GM23338 (cell line): ENCODE measurements around the gene NAPSA. TPM values are rescaled to one million over a fixed set of nuclear protein-coding genes. Genes with fewer than 3 reads are reported as not detected.

Experiments used
- ATAC-seq: fragments of 200-7000 bp; cut with Tn5 transposase; 3 replicates; pipeline ENCODE4 v1.9.1; 2020
- DNase-seq: peaks from one replicate; pipeline ENCODE4 v3.0.0-alpha.2; 2015; ENCODE audit warnings: low spot score
- H2AFZ ChIP-seq: fragments of 200-600 bp; sonication (generic); 2 replicates; pipeline ENCODE4 v1.8.0; 2016; ENCODE audit warnings: antibody characterized with exemption, mild to moderate bottlenecking, moderate library complexity
- H3F3A ChIP-seq: fragments of 200-600 bp; sonication (generic); replicated peaks from 2 replicates; pipeline ENCODE4 v1.8.0; 2017; ENCODE audit warnings: antibody characterized with exemption, mixed run types, low read depth
- H3K27ac ChIP-seq: fragments of 200-600 bp; sonication (generic); 2 replicates; pipeline ENCODE4 v1.6.1; 2016; ENCODE audit warnings: low read depth
- H3K27me3 ChIP-seq: fragments of 200-600 bp; sonication (generic); 2 replicates; pipeline ENCODE4 v1.8.0; 2016; ENCODE audit warnings: mild to moderate bottlenecking, mixed run types, moderate library complexity; ENCODE audit not compliant: insufficient read depth
- H3K36me3 ChIP-seq: fragments of 200-600 bp; sonication (generic); 2 replicates; pipeline ENCODE4 v1.8.0; 2016; ENCODE audit warnings: mild to moderate bottlenecking; ENCODE audit not compliant: insufficient read depth
- H3K4me1 ChIP-seq: fragments of 200-600 bp; sonication (generic); 2 replicates; pipeline ENCODE4 v1.8.0; 2016; ENCODE audit warnings: mild to moderate bottlenecking, moderate library complexity; ENCODE audit not compliant: insufficient read depth
- H3K4me2 ChIP-seq: fragments of 200-600 bp; sonication (generic); 2 replicates; pipeline ENCODE4 v1.7.1; 2017; ENCODE audit warnings: mixed run types
- H3K4me3 ChIP-seq: fragments of 200-600 bp; sonication (generic); 2 replicates; pipeline ENCODE4 v1.6.1; 2016; ENCODE audit warnings: mixed run types
- H3K79me2 ChIP-seq: fragments of 200-600 bp; sonication (generic); replicated peaks from 2 replicates; pipeline ENCODE4 v1.8.0; 2017; ENCODE audit warnings: mild to moderate bottlenecking; ENCODE audit not compliant: insufficient read depth
- H3K9me2 ChIP-seq: fragments of 200-600 bp; sonication (generic); 2 replicates; pipeline ENCODE4 v1.8.0; 2017; ENCODE audit not compliant: insufficient read depth
- H4K20me1 ChIP-seq: fragments of 200-600 bp; sonication (generic); replicated peaks from 2 replicates; pipeline ENCODE4 v1.8.0; 2017; ENCODE audit warnings: mild to moderate bottlenecking; ENCODE audit not compliant: insufficient read depth
- H3K27ac Mint-ChIP-seq: 2 replicates; pipeline ENCODE4 v1.8.0; 2020; ENCODE audit warnings: inconsistent platforms, mild to moderate bottlenecking, moderate library complexity, mixed read lengths
- H3K27me3 Mint-ChIP-seq: 3 replicates; pipeline ENCODE4 v1.8.0; 2022; ENCODE audit warnings: low read depth, mild to moderate bottlenecking, moderate library complexity, mixed read lengths, inconsistent platforms; ENCODE audit not compliant: insufficient read depth, poor library complexity
- H3K36me3 Mint-ChIP-seq: 3 replicates; pipeline ENCODE4 v1.8.0; 2021; ENCODE audit warnings: low read depth, mild to moderate bottlenecking, inconsistent platforms, moderate library complexity, mixed read lengths
- H3K4me1 Mint-ChIP-seq: 3 replicates; pipeline ENCODE4 v1.8.0; 2020; ENCODE audit warnings: mild to moderate bottlenecking, inconsistent platforms, mixed read lengths
- H3K4me3 Mint-ChIP-seq: 3 replicates; pipeline ENCODE4 v1.8.0; 2021; ENCODE audit warnings: moderate library complexity, mild to moderate bottlenecking, inconsistent platforms, mixed read lengths
- H3K9me3 Mint-ChIP-seq: 3 replicates; pipeline ENCODE4 v1.8.0; 2020; ENCODE audit warnings: moderate library complexity, mild to moderate bottlenecking, inconsistent platforms, mixed read lengths
- CREB1 ChIP-seq: fragments of 250-450 bp; sonication (Bioruptor Pico); IDR thresholded peaks from 2 replicates; pipeline ENCODE4 v1.5.0; 2020; ENCODE audit warnings: low read depth, mild to moderate bottlenecking, moderate library complexity
- EZH2 ChIP-seq: fragments of 200-600 bp; sonication (generic); IDR thresholded peaks from one replicate; pipeline ENCODE4 v1.8.0; 2017; ENCODE audit warnings: antibody characterized with exemption, mild to moderate bottlenecking, low read depth; ENCODE audit not compliant: unreplicated experiment
- JUNB ChIP-seq: IDR thresholded peaks from one replicate; pipeline ENCODE4 v1.6.1; 2016; ENCODE audit warnings: antibody characterized with exemption; ENCODE audit not compliant: unreplicated experiment
- POLR2AphosphoS5 ChIP-seq: IDR thresholded peaks from 2 replicates; pipeline ENCODE4 v1.6.1; 2016; ENCODE audit warnings: antibody characterized with exemption, low read depth
- ZNF114 ChIP-seq: fragments of 250-450 bp; sonication (Bioruptor Pico); IDR thresholded peaks from 2 replicates; pipeline ENCODE4 v1.5.0; 2020; ENCODE audit warnings: mild to moderate bottlenecking, moderate library complexity
- polyA plus RNA-seq: library from polyadenylated mRNA; unstranded; fragments of >200 nt; fragmentation: Nextera tagmentation; extraction: Ambion mirVana; gene quantifications from 2 replicates; pipeline ENCODE4 v1.2.1, GENCODE V29; 2016
- total RNA-seq: library from RNA; depleted of rRNA; stranded (reverse); fragments of >200 nt; shearing (Covaris generic); gene quantifications from 2 replicates; pipeline ENCODE4 v1.2.3, GENCODE V29; 2014
- TF ChIP-seq, protein P1 (sequence below), 2 experiments: fragments of 200-600 bp in 1 of 2; sonication (generic) in 1 of 2; conservative IDR thresholded peaks; 2 replicates each; pipeline versions ENCODE4 v1.5.1 to v1.6.1; 2016 to 2017; ENCODE audit warnings: antibody characterized with exemption in 2 of 2, low read depth in 2 of 2, mild to moderate bottlenecking in 2 of 2, moderate library complexity in 1 of 2
- TF ChIP-seq, protein P2 (sequence below): IDR thresholded peaks from one replicate; pipeline ENCODE4 v1.6.1; 2018; ENCODE audit warnings: antibody characterized with exemption; ENCODE audit not compliant: unreplicated experiment

The NAPSA gene
- total and polyA plus RNA-seq, 2 experiments from 2014 or later = 0.14 to 0.99 TPM

DNA sequence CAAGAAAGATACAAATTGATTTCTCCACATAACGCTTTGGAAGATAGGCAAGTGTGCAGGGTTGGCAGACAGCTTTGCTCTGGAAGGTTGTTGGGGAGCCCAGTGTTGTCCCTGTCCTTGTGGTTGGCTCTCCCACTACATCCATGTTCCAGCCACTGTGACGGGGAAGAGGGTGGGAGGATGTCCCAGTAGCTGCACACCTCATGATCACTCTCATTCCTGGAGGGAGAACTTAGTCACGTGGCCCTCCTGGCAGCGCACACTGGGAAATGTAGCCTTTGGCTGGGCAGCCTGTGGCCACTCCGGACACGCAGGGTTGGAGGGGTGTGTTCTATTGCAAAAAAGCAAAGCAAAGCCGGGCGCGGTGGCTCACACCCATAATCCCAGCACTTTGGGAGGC is 28.6 kb upstream of the NAPSA start:
- Histone ChIP-seq H3K4me3 (no peak overlapping the region), H3K79me2 (peaks cover 56% of the 10 kb centered on the region), H3K27me3 (no peaks in the 10 kb centered on the region), H3K9me2 (no peaks in the 10 kb centered on the region), H3K4me2 (no peak overlapping the region), H3K36me3 (peaks cover 23% of the 10 kb centered on the region), H3K27ac (no peak overlapping the region), H2AFZ (no peak overlapping the region), H3K4me1 (no peaks in the 10 kb centered on the region), H4K20me1 (peaks cover 4% of the 10 kb centered on the region; the same call in 1 of the 2 replicates), H3F3A (no peaks in the 10 kb centered on the region)
- ATAC-seq = no peak
- Mint-ChIP-seq H3K4me3 (no peak overlapping the region), H3K27me3 (peaks cover 12% of the 10 kb centered on the region), H3K27ac (no peak overlapping the region), H3K36me3 (peaks cover 60% of the 10 kb centered on the region), H3K9me3 (peaks cover 28% of the 10 kb centered on the region), H3K4me1 (no peaks in the 10 kb centered on the region)
- TF ChIP-seq EZH2 = no peak
- TF ChIP-seq ZNF114 = no peak
- TF ChIP-seq, protein P1, sequence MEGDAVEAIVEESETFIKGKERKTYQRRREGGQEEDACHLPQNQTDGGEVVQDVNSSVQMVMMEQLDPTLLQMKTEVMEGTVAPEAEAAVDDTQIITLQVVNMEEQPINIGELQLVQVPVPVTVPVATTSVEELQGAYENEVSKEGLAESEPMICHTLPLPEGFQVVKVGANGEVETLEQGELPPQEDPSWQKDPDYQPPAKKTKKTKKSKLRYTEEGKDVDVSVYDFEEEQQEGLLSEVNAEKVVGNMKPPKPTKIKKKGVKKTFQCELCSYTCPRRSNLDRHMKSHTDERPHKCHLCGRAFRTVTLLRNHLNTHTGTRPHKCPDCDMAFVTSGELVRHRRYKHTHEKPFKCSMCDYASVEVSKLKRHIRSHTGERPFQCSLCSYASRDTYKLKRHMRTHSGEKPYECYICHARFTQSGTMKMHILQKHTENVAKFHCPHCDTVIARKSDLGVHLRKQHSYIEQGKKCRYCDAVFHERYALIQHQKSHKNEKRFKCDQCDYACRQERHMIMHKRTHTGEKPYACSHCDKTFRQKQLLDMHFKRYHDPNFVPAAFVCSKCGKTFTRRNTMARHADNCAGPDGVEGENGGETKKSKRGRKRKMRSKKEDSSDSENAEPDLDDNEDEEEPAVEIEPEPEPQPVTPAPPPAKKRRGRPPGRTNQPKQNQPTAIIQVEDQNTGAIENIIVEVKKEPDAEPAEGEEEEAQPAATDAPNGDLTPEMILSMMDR (conservative IDR thresholded peaks at IDR 0.05; ENCODE audit: low read depth in 2 of 2) = no peak
- no peak for TF ChIP-seq POLR2AphosphoS5
- TF ChIP-seq, protein P2, sequence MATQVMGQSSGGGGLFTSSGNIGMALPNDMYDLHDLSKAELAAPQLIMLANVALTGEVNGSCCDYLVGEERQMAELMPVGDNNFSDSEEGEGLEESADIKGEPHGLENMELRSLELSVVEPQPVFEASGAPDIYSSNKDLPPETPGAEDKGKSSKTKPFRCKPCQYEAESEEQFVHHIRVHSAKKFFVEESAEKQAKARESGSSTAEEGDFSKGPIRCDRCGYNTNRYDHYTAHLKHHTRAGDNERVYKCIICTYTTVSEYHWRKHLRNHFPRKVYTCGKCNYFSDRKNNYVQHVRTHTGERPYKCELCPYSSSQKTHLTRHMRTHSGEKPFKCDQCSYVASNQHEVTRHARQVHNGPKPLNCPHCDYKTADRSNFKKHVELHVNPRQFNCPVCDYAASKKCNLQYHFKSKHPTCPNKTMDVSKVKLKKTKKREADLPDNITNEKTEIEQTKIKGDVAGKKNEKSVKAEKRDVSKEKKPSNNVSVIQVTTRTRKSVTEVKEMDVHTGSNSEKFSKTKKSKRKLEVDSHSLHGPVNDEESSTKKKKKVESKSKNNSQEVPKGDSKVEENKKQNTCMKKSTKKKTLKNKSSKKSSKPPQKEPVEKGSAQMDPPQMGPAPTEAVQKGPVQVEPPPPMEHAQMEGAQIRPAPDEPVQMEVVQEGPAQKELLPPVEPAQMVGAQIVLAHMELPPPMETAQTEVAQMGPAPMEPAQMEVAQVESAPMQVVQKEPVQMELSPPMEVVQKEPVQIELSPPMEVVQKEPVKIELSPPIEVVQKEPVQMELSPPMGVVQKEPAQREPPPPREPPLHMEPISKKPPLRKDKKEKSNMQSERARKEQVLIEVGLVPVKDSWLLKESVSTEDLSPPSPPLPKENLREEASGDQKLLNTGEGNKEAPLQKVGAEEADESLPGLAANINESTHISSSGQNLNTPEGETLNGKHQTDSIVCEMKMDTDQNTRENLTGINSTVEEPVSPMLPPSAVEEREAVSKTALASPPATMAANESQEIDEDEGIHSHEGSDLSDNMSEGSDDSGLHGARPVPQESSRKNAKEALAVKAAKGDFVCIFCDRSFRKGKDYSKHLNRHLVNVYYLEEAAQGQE = no peak
- no peak for TF ChIP-seq JUNB
- no peak for DNase-seq

DNA sequence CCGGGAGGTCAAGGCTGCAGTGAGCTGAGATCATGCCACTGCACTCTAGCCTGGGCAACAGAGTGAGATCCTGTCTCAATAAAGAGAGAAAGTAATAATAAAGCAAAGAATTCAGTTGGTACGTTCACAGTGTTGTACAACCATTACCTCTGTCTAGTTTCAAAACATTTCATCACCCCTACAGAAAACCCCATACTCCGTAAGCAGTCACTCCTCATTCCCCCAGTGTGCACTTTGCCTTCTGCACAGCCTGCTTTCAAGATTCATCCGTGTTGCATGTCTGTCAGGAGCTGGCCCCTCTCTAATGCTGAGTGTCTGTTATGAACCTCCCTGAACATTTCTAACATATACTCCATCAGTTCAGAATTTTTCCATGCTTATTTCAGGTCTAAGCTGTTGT is 28.1 kb upstream of the NAPSA start:
- Mint-ChIP-seq H3K4me1 (no peaks in the 10 kb centered on the region), H3K9me3 (peaks cover 28% of the 10 kb centered on the region), H3K27me3 (peaks cover 12% of the 10 kb centered on the region), H3K27ac (no peak overlapping the region), H3K4me3 (no peak overlapping the region), H3K36me3 (peaks cover 63% of the 10 kb centered on the region)
- H3K9me2 ChIP-seq = no peaks in the 10 kb centered on the region
- no peak overlapping the region for H3K4me3 ChIP-seq
- H2AFZ ChIP-seq = no peak overlapping the region
- H3K4me2 ChIP-seq = no peak overlapping the region
- H3K79me2 ChIP-seq = peaks cover 60% of the 10 kb centered on the region
- no peaks in the 10 kb centered on the region for H3K27me3 ChIP-seq
- H4K20me1 ChIP-seq = peaks cover 4% of the 10 kb centered on the region; the same call in 1 of the 2 replicates
- DNase-seq (no peak), ATAC-seq (no peak)
- no peaks in the 10 kb centered on the region for H3F3A ChIP-seq
- H3K36me3 ChIP-seq = peaks cover 23% of the 10 kb centered on the region
- H3K4me1 ChIP-seq = no peaks in the 10 kb centered on the region
- H3K27ac ChIP-seq = no peak overlapping the region
- no peak for TF ChIP-seq CREB1 (CRISPR knock-in tag)
